ENCODE results near the gene PCDH12. TPM values are rescaled to one million over a fixed set of nuclear protein-coding genes. Genes with fewer than 3 reads are reported as not detected.
"Not testable (repeated sequence)": the region's sequence is repeated elsewhere in the genome, so short reads cannot be mapped to it uniquely, and the experiment has no call there.

The PCDH12 gene
- total RNA-seq, 1 donor from 2014 or later = 2.4 TPM

GRCh38 chr5:141941779-141942178 lies 16.2 kb downstream of the PCDH12 start:
- DNase-seq (ENCODE audit: low spot score in 2 of 2) = no peak
- FAIRE-seq = no peak

GRCh38 chr5:141941307-141941706 lies 16.7 kb downstream of the PCDH12 start:
- DNase-seq (ENCODE audit: low spot score in 2 of 2) (no peak), FAIRE-seq (no peak)

GRCh38 chr5:141940695-141941271 lies 17.2 kb downstream of the PCDH12 start:
- FAIRE-seq = no peak
- DNase-seq (ENCODE audit: low spot score in 2 of 2) = peak in 1 of 2 donors; percentile 48

GRCh38 chr5:141935538-141935937 lies 22.5 kb downstream of the PCDH12 start:
- FAIRE-seq (no peak), DNase-seq (ENCODE audit: low spot score in 2 of 2) (no peak)

- no peak for FAIRE-seq
- no peak for DNase-seq (ENCODE audit: low spot score in 2 of 2)
Observed at GRCh38 chr5:141934099-141934844, 23.7 kb downstream of the PCDH12 start.

- no peak for FAIRE-seq
- DNase-seq (ENCODE audit: low spot score in 2 of 2) = no peak
Observed at GRCh38 chr5:141933151-141933550, 24.9 kb downstream of the PCDH12 start.

GRCh38 chr5:141931694-141932093 lies 26.3 kb downstream of the PCDH12 start:
- DNase-seq (ENCODE audit: low spot score in 2 of 2) (no peak), FAIRE-seq (no peak)

- no peak for DNase-seq (ENCODE audit: low spot score in 2 of 2)
- no peak for FAIRE-seq
Observed at GRCh38 chr5:141929398-141930058, 28.5 kb downstream of the PCDH12 start.

- no peak for FAIRE-seq
- no peak for DNase-seq (ENCODE audit: low spot score in 2 of 2)
Observed at GRCh38 chr5:141928051-141928450, 30.0 kb downstream of the PCDH12 start.

GRCh38 chr5:141926434-141926833 lies 31.6 kb downstream of the PCDH12 start:
- DNase-seq (ENCODE audit: low spot score in 2 of 2) (no peak), FAIRE-seq (no peak)

- FAIRE-seq (no peak), DNase-seq (ENCODE audit: low spot score in 2 of 2) (peak; percentile 76 to 87)
Observed at GRCh38 chr5:141923448-141924313, 34.3 kb downstream of the PCDH12 start, which contains the start of gene DELE1. Gene DELE1 (plus strand): TSS chr5:141923871. CDS start chr5:141923942, 71 bp downstream.

- not testable (repeated sequence) for DNase-seq (ENCODE audit: low spot score in 2 of 2); FAIRE-seq
Observed at GRCh38 chr5:141922827-141923447, 35.1 kb downstream of the PCDH12 start.

- DNase-seq (ENCODE audit: low spot score in 2 of 2) (no peak), FAIRE-seq (no peak)
Observed at GRCh38 chr5:141920771-141921170, 37.2 kb downstream of the PCDH12 start.

GRCh38 chr5:141919218-141920119 lies 38.5 kb downstream of the PCDH12 start:
- DNase-seq (ENCODE audit: low spot score in 2 of 2) = no peak
- no peak for FAIRE-seq

- FAIRE-seq = no peak
- no peak for DNase-seq (ENCODE audit: low spot score in 2 of 2)
Observed at GRCh38 chr5:141917760-141918159, 40.2 kb downstream of the PCDH12 start.

GRCh38 chr5:141916522-141916921 lies 41.5 kb downstream of the PCDH12 start:
- DNase-seq (ENCODE audit: low spot score in 2 of 2) = no peak
- no peak for FAIRE-seq

GRCh38 chr5:141915881-141916336 lies 42.1 kb downstream of the PCDH12 start:
- no peak for FAIRE-seq

GRCh38 chr5:141914797-141915196 lies 43.2 kb downstream of the PCDH12 start:
- FAIRE-seq = no peak
- DNase-seq (ENCODE audit: low spot score in 2 of 2) = no peak

More at GRCh38 chr5:141915881-141916336, 42.1 kb downstream of the PCDH12 start:
- DNase-seq (ENCODE audit: low spot score in 2 of 2) = no peak

GRCh38 chr5:141914199-141914743 lies 43.7 kb downstream of the PCDH12 start:
- FAIRE-seq (no peak), DNase-seq (ENCODE audit: low spot score in 2 of 2) (peak; percentile 69 to 73)

All from frontal cortex (tissue), 4 donors.